ENCODE data around the gene BBS9.

Gene BBS9

DNA sequence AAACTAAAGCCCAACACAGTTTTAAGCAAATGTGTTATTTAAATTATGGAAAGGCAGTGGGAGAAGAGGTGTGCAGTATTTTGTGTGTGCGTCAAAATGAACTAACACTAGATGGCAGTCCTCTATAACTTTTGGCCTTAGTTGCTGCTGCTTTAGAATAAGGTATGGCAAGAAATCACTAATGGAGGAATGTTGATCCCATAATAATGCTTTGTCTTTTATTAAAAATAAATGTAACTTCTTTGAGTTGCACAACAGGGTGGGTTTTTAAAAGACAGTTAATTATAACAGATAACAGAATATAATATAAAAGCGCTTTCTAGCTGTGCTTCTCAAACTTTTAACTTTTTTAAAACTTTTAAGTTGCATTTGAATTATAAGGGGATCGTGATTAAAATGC is 56.4 kb downstream of the BBS9 start:
- Histone ChIP-seq H4K20me1 (ENCODE audit: insufficient read depth, low read length, poor library complexity, severe bottlenecking) (no peaks in the 10 kb centered on the region), H3K9me3 (ENCODE audit: insufficient read depth, low read depth, low read length) (no peaks in the 10 kb centered on the region), H3K79me2 (ENCODE audit: insufficient read depth, low read length) (no peaks in the 10 kb centered on the region), H3K4me2 (ENCODE audit: low read depth, low read length, poor library complexity, severe bottlenecking) (no peak overlapping the region), H3K4me3 (ENCODE audit: low read length, poor library complexity, severe bottlenecking) (no peak overlapping the region), H3K36me3 (ENCODE audit: insufficient read depth, low read length) (no peaks in the 10 kb centered on the region), H3K27me3 (ENCODE audit: insufficient read depth, low read length, poor library complexity, severe bottlenecking) (no peaks in the 10 kb centered on the region), H2AFZ (ENCODE audit: low read length) (no peak overlapping the region), H3K4me1 (ENCODE audit: insufficient read depth, low read length, poor library complexity, severe bottlenecking) (peaks cover 4% of the 10 kb centered on the region), H3K9me2 (replicated peaks; ENCODE audit: low read depth, low read length) (no peaks in the 10 kb centered on the region), H3K9ac (ENCODE audit: low read depth, low read length, poor library complexity, severe bottlenecking) (no peak overlapping the region), H3F3A (ENCODE audit: low read depth) (no peaks in the 10 kb centered on the region)
- TF ChIP-seq, protein P1, sequence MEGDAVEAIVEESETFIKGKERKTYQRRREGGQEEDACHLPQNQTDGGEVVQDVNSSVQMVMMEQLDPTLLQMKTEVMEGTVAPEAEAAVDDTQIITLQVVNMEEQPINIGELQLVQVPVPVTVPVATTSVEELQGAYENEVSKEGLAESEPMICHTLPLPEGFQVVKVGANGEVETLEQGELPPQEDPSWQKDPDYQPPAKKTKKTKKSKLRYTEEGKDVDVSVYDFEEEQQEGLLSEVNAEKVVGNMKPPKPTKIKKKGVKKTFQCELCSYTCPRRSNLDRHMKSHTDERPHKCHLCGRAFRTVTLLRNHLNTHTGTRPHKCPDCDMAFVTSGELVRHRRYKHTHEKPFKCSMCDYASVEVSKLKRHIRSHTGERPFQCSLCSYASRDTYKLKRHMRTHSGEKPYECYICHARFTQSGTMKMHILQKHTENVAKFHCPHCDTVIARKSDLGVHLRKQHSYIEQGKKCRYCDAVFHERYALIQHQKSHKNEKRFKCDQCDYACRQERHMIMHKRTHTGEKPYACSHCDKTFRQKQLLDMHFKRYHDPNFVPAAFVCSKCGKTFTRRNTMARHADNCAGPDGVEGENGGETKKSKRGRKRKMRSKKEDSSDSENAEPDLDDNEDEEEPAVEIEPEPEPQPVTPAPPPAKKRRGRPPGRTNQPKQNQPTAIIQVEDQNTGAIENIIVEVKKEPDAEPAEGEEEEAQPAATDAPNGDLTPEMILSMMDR (conservative IDR thresholded peaks at IDR 0.05; ENCODE audit: low read length), result peak; percentile 86
- TF ChIP-seq EZH2phosphoT487 (IDR thresholded peaks at IDR 0.05; ENCODE audit: borderline replicate concordance), result no peak

DNA sequence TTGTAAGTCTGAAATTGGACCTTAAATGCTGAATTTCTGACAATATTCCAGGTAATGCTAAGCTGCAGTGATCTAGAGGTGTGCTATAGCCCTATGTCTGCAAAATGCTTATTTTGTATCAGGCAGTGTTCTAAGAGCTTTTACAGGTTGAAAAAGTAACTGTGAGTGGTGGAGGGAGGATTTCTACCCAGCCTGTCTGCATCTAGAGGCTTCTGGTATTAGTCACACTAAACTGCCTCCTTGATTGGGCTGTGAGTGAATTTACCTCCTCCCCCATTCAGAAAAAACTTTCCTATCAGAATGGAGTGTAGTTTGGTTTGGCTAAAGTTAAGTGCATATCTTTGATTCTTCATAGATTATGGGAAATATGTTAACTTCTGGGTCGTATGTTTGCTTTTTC is 56.8 kb downstream of the BBS9 start:
- H3K36me3 ChIP-seq (ENCODE audit: insufficient read depth, low read length), result no peaks in the 10 kb centered on the region
- H3K79me2 ChIP-seq (ENCODE audit: insufficient read depth, low read length), result no peaks in the 10 kb centered on the region
- no peak overlapping the region for H3K4me2 ChIP-seq (ENCODE audit: low read depth, low read length, poor library complexity, severe bottlenecking)
- no peaks in the 10 kb centered on the region for H3K9me2 ChIP-seq (replicated peaks; ENCODE audit: low read depth, low read length)
- H3K9me3 ChIP-seq (ENCODE audit: insufficient read depth, low read depth, low read length), result no peaks in the 10 kb centered on the region
- peaks cover 9% of the 10 kb centered on the region for H3K4me1 ChIP-seq (ENCODE audit: insufficient read depth, low read length, poor library complexity, severe bottlenecking)
- H3K27me3 ChIP-seq (ENCODE audit: insufficient read depth, low read length, poor library complexity, severe bottlenecking), result no peaks in the 10 kb centered on the region
- TF ChIP-seq, protein P1 (conservative IDR thresholded peaks at IDR 0.05; ENCODE audit: low read length), result no peak
- TF ChIP-seq EZH2phosphoT487 (IDR thresholded peaks at IDR 0.05; ENCODE audit: borderline replicate concordance), result no peak
- H3K9ac ChIP-seq (ENCODE audit: low read depth, low read length, poor library complexity, severe bottlenecking), result no peak overlapping the region
- no peak overlapping the region for H3K4me3 ChIP-seq (ENCODE audit: low read length, poor library complexity, severe bottlenecking)
- H2AFZ ChIP-seq (ENCODE audit: low read length), result no peak overlapping the region
- H3F3A ChIP-seq (ENCODE audit: low read depth), result no peaks in the 10 kb centered on the region
- H4K20me1 ChIP-seq (ENCODE audit: insufficient read depth, low read length, poor library complexity, severe bottlenecking), result no peaks in the 10 kb centered on the region

DNA sequence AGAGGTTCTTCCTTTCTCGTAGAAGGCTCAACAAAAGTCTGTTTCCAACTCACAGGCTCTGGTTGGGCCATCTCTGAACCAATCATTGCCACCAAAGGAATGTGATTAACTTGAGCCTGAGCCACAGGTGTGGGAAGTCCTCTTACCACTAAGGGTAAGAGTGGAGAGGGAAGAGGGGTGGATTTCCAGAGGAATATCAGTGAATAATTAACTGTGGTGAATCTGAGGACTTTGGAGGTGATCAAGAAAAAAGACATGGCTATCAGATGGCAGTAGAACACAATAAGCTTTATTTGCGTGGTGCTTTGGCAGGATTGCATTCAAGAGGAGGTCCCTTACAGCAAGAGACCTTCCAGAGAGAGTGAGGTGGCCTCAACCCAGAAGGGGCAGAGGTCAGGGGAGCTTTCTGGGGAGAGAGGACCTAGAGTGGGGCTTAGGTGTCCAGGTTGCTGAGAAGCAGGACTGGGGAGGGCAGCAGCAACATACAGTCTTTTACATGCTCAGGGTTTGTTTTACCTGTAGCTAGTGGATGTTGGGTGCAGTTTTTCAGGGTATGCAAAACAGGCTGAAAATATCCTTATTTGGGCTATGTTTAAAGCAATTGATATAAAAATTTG is 61.4 kb downstream of the BBS9 start:
- H3K9ac ChIP-seq (ENCODE audit: low read depth, low read length, poor library complexity, severe bottlenecking), result no peak overlapping the region
- H3K4me3 ChIP-seq (ENCODE audit: low read length, poor library complexity, severe bottlenecking), result no peak overlapping the region
- peak overlapping the region; percentile 58; the same call in 1 of the 2 replicates for H2AFZ ChIP-seq (ENCODE audit: low read length)

More for the DNA sequence above, 61.4 kb downstream of the BBS9 start:
- no peaks in the 10 kb centered on the region for H3K27me3 ChIP-seq (ENCODE audit: insufficient read depth, low read length, poor library complexity, severe bottlenecking)
- H4K20me1 ChIP-seq (ENCODE audit: insufficient read depth, low read length, poor library complexity, severe bottlenecking), result no peaks in the 10 kb centered on the region
- no peaks in the 10 kb centered on the region for H3F3A ChIP-seq (ENCODE audit: low read depth)
- TF ChIP-seq EZH2phosphoT487 (IDR thresholded peaks at IDR 0.05; ENCODE audit: borderline replicate concordance), result no peak
- TF ChIP-seq, protein P1 (conservative IDR thresholded peaks at IDR 0.05; ENCODE audit: low read length), result no peak
- H3K79me2 ChIP-seq (ENCODE audit: insufficient read depth, low read length), result no peaks in the 10 kb centered on the region
- H3K4me1 ChIP-seq (ENCODE audit: insufficient read depth, low read length, poor library complexity, severe bottlenecking), result peaks cover 12% of the 10 kb centered on the region
- no peaks in the 10 kb centered on the region for H3K9me3 ChIP-seq (ENCODE audit: insufficient read depth, low read depth, low read length)
- no peaks in the 10 kb centered on the region for H3K36me3 ChIP-seq (ENCODE audit: insufficient read depth, low read length)
- H3K4me2 ChIP-seq (ENCODE audit: low read depth, low read length, poor library complexity, severe bottlenecking), result peak overlapping the region; percentile 47
- no peaks in the 10 kb centered on the region for H3K9me2 ChIP-seq (replicated peaks; ENCODE audit: low read depth, low read length)

All from Loucy (cell line).